GM13977 (cell line): ENCODE data around the gene MTFP1.

ENCODE experiments used
- DNase-seq: peaks from one replicate; pipeline ENCODE4 v3.0.0; 2012; ENCODE audit warnings: low spot score
- CTCF ChIP-seq: IDR thresholded peaks from 2 replicates; pipeline ENCODE4 v1.5.1; 2012; ENCODE audit warnings: mild to moderate bottlenecking, control low read depth; ENCODE audit not compliant: insufficient read depth; ENCODE audit errors: extremely low read depth, missing control alignments
- in situ Hi-C: fragments of 300-500 bp; cut with MboI; formaldehyde crosslinking; loops from one replicate; pipeline ENCODE4 v1.12.0; 2022; ENCODE audit warnings: low sequenced_read_pairs, low pct_unique_long_range_greater_than_20kb, mixed read lengths, inconsistent platforms; ENCODE audit not compliant: unreplicated experiment

The MTFP1 gene

DNA sequence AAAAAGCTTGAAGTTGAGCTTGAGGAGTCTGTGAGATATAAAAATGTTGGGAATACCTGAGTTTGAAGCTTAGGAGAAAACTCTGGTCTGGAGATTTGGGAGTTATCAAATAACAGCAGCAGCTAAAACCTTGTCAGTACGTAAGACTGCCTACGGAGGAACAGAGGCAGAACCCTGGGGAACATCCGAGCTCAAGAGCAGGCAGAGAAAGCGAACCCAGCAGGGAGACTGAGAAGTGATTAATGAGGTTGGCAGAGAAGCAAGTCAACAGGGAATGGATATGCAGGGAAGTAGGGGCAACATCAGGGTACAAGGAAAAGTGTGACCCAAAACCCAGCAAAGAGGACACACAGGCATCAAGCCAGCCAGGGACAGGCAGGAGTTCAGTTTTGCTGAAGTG lies 12.6 kb upstream of the MTFP1 start:
- DNase-seq: no peak
- no peak for TF ChIP-seq CTCF
- in situ Hi-C loops: no loop called here

- in situ Hi-C loops: no loop called here
- TF ChIP-seq CTCF: no peak
- DNase-seq: no peak
Measured at GRCh38 chr22:30413745-30414524, 11.6 kb upstream of the MTFP1 start.

GRCh38 chr22:30414525-30415047 lies 11.0 kb upstream of the MTFP1 start:
- no peak for DNase-seq
- no peak for TF ChIP-seq CTCF
- in situ Hi-C loops: no loop called here

DNA sequence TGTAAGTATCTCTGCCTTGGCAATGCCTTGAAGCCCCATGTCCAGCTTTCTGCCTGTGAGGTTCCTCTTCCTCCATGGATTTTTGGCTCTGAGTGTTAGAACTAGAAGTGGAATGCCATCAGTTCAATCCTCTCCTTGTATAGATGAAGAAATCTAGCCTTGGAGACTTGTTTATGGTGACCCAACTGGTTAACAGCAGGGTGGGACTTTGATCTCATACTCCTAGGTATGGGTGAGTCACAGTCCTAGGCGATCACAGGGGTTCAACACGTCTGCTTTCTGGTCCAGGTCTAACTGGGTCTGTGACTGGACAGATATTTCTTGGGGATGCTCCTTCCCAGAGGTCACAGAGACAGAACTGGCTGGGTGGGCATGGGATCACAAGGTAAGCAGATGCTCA lies 9.2 kb upstream of the MTFP1 start:
- no peak for DNase-seq
- TF ChIP-seq CTCF: no peak
- in situ Hi-C loops: no loop called here

GRCh38 chr22:30416837-30417236 lies 8.7 kb upstream of the MTFP1 start:
- in situ Hi-C loops: no loop called here
- TF ChIP-seq CTCF: no peak
- no peak for DNase-seq

- DNase-seq: no peak
- in situ Hi-C loops: no loop called here
- no peak for TF ChIP-seq CTCF
Measured at GRCh38 chr22:30420347-30421125, 5.0 kb upstream of the MTFP1 start.
